ENCODE measurements around the gene NDUFA11.

NDUFA11 gene

DNA sequence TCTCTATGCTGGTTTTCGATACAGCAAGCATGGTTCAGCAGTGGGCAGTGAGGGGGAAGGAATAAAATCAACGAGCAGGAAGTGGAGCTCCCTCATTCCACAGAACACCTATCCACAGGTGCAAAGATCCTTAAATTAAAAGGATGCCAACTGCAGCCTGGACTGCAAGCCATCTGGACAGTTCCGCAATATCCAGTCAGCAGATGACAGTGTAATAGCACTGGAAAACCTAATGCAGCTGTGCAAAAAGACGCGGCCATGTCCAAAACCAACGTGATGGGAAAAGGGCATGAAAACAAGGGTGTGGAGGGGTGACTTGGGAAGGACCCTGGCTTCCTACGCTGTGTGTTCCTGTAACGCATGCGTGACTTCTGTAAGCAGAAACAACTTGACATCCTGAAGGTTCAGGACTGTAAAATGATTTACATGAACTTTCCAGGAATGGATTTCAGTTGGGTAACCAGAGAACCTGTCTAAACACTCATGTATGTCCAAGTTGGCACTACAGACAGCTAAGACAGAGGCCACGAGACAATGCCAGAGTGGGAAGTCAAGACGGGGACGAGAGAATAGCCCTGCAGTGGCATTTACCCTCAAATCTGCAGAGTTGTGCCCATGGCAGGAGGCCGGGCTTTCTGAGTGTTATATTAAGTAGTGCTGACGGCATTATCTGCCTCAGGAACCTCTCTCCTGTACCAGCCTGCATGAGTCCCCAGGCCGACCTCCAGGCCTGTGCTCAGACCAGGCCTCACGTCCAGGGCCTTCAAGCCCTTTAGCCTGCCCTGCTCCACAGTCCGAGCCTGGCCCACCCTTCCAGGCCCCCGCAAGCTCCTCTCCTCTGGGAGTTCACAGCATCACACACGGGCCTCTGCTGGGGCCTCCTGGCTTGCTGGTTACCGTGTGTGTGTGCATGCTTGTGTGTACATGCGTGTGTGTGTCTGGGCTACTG is 36.9 kb upstream of the NDUFA11 start:
- CTCF ChIA-PET, result interaction anchor here (1.2 to 2.2 kb wide), 2 partner anchors 11 to 82 kb away, joined by 3 to 5 read pairs; no protein-coding TSS in a partner anchor
- POLR2A ChIA-PET, result no interaction called here
- TF ChIP-seq CTCF (IDR thresholded peaks at IDR 0.05; ENCODE audit: control extremely low read depth, extremely low read depth, low read depth, missing control alignments), result no peak
- no peak for DNase-seq (ENCODE audit: extremely low spot score)

DNA sequence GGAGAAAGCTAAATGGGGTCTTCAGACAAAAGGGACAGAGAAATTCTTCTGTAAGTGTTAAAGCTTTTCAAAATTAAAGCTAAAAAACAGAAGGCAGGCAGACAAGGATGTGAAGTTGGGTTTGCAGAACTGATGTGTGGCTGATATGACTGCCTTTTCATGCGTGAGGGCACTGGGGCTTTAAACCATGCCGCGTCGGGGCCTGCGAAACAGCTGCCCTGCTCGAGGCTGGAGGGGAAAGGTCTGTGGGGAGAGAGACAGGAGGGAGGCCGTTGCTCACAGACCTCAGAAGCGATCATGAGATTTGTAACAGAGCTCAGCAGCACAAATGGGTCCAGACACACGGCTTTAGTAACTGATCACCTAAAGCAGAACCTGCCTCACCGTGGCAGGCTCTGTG is 34.0 kb upstream of the NDUFA11 start:
- ChIA-PET CTCF (interaction anchor here (0.6 to 1.5 kb wide), 5 partner anchors 9 to 85 kb away, joined by 3 to 10 read pairs (median 4); no protein-coding TSS in a partner anchor), POLR2A (no interaction called here)
- no peak for DNase-seq (ENCODE audit: extremely low spot score)
- no peak for TF ChIP-seq CTCF (IDR thresholded peaks at IDR 0.05; ENCODE audit: control extremely low read depth, extremely low read depth, low read depth, missing control alignments)

- DNase-seq (ENCODE audit: extremely low spot score), result no peak
- CTCF ChIA-PET, result interaction anchor here (0.8 to 1.9 kb wide), 4 partner anchors 8 to 190 kb away, joined by 3 to 6 read pairs (median 4); no protein-coding TSS in a partner anchor
- no peak for TF ChIP-seq CTCF (IDR thresholded peaks at IDR 0.05; ENCODE audit: control extremely low read depth, extremely low read depth, low read depth, missing control alignments)
- POLR2A ChIA-PET, result no interaction called here
These were observed 32.7 kb upstream of the NDUFA11 start for GRCh38 chr19:5936292-5936592.

GRCh38 chr19:5935473-5936291 is 32.1 kb upstream of the NDUFA11 start:
- POLR2A ChIA-PET, result no interaction called here
- DNase-seq (ENCODE audit: extremely low spot score), result no peak
- no peak for TF ChIP-seq CTCF (IDR thresholded peaks at IDR 0.05; ENCODE audit: control extremely low read depth, extremely low read depth, low read depth, missing control alignments)
- CTCF ChIA-PET, result interaction anchor here (0.8 to 1.9 kb wide), 3 partner anchors 11 to 190 kb away, joined by 3 to 6 read pairs (median 3); no protein-coding TSS in a partner anchor

DNA sequence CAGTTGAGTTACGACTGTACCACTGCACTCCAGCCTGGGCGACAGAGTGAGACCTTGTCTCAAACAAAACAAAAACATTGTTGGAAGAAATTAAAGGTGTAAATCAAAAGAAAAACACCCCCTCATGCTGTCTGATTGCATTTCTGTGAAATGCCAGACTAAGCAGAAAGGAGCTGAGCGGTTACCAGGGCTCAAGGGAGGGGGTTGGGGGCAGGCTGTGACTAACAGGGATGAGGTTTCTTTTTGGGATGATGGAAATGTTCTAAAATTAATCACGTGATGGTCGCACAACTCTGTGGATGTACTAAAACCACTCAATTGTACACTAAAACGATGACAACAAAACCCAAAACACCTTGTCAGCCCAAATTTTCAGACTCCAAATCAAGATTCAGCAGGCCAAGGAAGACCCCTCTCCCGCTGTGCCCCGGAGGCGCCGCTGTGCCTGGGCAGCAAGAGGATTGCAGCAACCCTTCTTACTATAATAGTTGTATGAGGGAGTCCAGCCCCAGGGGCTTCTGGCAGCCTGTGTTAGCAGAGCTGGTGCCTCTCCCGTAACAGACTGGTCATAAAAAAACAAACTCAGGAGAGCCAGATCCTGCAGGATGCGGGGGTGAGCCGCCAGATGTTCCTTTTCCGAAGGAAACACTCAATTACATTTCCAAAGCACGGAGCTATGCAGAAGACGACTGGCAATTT is 31.3 kb upstream of the NDUFA11 start:
- no peak for TF ChIP-seq CTCF (IDR thresholded peaks at IDR 0.05; ENCODE audit: control extremely low read depth, extremely low read depth, low read depth, missing control alignments)
- CTCF ChIA-PET, result interaction anchor here (1.0 to 1.9 kb wide), 4 partner anchors 11 to 87 kb away, joined by 3 to 6 read pairs (median 4); no protein-coding TSS in a partner anchor
- no peak for DNase-seq (ENCODE audit: extremely low spot score)
- POLR2A ChIA-PET, result no interaction called here

DNA sequence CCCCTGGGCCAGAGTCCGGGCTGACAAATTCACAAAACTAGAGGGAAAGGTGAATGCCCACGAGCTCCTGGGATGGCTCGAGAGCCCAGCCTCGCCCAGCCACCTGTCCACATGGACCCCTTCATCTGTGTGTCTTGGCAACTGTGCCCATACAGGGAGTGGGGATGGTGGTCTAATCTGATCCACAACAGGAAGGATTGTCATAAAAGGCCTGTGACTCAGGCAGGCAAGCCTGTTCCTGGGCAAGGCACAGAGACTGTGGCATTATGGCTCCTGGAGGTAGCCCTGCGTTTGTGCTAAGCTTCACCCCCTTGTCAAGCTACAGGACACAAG is 30.4 kb upstream of the NDUFA11 start:
- no peak for TF ChIP-seq CTCF (IDR thresholded peaks at IDR 0.05; ENCODE audit: control extremely low read depth, extremely low read depth, low read depth, missing control alignments)
- CTCF ChIA-PET, result interaction anchor here (1.1 to 1.7 kb wide), 2 partner anchors 15 to 34 kb away, joined by 3 to 5 read pairs; no protein-coding TSS in a partner anchor

More for the DNA sequence above, 30.4 kb upstream of the NDUFA11 start:
- POLR2A ChIA-PET, result no interaction called here
- DNase-seq (ENCODE audit: extremely low spot score), result no peak

Measured in GM10248 (cell line).